Stomach smooth muscle (tissue), 2 donors: ENCODE measurements around the gene PNRC1.

Experiments
- H3K27ac ChIP-seq: one replicate; pipeline ENCODE4 v1.7.0; 2013; ENCODE audit warnings: mild to moderate bottlenecking, low read length, inconsistent platforms
- H3K27me3 ChIP-seq, 2 donors: one replicate each; pipeline ENCODE4 v1.7.0; 2013; ENCODE audit warnings: low read length in 2 of 2; ENCODE audit not compliant: insufficient read depth in 2 of 2, control insufficient read depth in 1 of 2
- H3K36me3 ChIP-seq, 2 donors: one replicate each; pipeline ENCODE4 v1.7.0; 2013; ENCODE audit warnings: low read length in 2 of 2; ENCODE audit not compliant: control insufficient read depth in 2 of 2, insufficient read depth in 2 of 2
- H3K4me1 ChIP-seq: one replicate; pipeline ENCODE4 v1.7.0; 2013; ENCODE audit warnings: low read length; ENCODE audit not compliant: control insufficient read depth, insufficient read depth
- H3K4me3 ChIP-seq, 2 donors: one replicate each; pipeline ENCODE4 v1.7.0; 2013; ENCODE audit warnings: low read length in 2 of 2
- H3K9ac ChIP-seq, 2 donors: one replicate each; pipeline ENCODE4 v1.7.0; 2013; ENCODE audit warnings: low read length in 2 of 2, mild to moderate bottlenecking in 1 of 2
- H3K9me3 ChIP-seq, 2 donors: one replicate each; pipeline ENCODE4 v1.7.0; 2013; ENCODE audit warnings: low read length in 2 of 2; ENCODE audit not compliant: control insufficient read depth in 2 of 2
- donor health status: healthy.
- donor health status: Pancreatic carcinoma.

The PNRC1 gene

GRCh38 chr6:89073840-89074239 is 6.7 kb upstream of the PNRC1 start:
- H3K27me3 ChIP-seq, result no peaks in the 10 kb centered on the region
- H3K9me3 ChIP-seq, result no peaks in the 10 kb centered on the region
- peaks cover 6% of the 10 kb centered on the region for H3K4me1 ChIP-seq
- H3K27ac ChIP-seq, result no peak overlapping the region
- no peaks in the 10 kb centered on the region for H3K36me3 ChIP-seq
- H3K4me3 ChIP-seq, result no peak overlapping the region
- no peak overlapping the region for H3K9ac ChIP-seq

DNA sequence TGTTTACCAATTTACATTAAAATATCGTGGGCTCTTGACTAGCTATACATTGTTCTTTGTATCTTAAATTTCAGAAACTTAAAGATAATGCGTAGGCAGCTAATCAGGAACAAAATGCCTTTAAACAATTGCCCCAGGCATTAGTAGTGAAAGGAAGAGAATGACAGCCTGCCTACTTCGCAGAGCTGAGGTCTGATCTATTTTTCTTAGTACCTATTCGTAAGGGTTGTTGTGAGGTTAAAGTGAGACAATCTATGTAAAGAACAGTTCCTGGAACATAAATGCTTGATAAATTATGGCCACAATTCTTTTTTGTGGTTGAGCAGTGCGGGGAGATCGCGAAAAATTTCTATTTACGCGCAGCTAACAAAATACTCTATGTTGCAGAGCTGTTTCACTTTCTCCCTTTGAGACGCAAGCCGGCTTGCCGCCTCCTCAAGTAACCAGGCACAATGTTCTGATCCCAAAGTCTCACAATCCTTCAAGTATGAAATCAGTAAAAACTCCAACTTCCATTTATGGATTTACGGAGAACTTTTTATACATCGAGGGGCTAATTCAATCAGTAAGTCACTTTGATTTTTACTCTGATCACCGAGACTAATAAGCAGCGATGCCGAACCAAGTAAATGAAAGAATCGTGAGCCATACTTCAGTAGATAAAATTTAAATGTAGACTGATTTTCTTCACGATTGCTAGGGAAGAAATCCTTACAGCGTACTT is 878 bp upstream of the PNRC1 start:
- Histone ChIP-seq H3K4me3 (peak overlapping the region; percentile 95 to 96), H3K27me3 (no peaks in the 10 kb centered on the region), H3K9me3 (no peaks in the 10 kb centered on the region), H3K4me1 (peaks cover 5% of the 10 kb centered on the region), H3K9ac (peak overlapping the region; percentile 99 to 100), H3K36me3 (peaks cover under 1 to 16% of the 10 kb centered on the region in 2 donors), H3K27ac (peak overlapping the region; percentile 100)

GRCh38 chr6:89081129-89081422 is 525 bp downstream of the PNRC1 start:
- Histone ChIP-seq H3K9me3 (no peaks in the 10 kb centered on the region), H3K27me3 (no peaks in the 10 kb centered on the region), H3K4me1 (peaks cover 5% of the 10 kb centered on the region), H3K4me3 (peak overlapping the region; percentile 95 to 96), H3K9ac (peak overlapping the region; percentile 99 to 100), H3K27ac (peak overlapping the region; percentile 100), H3K36me3 (peaks cover 11 to 29% of the 10 kb centered on the region in 2 donors)

DNA sequence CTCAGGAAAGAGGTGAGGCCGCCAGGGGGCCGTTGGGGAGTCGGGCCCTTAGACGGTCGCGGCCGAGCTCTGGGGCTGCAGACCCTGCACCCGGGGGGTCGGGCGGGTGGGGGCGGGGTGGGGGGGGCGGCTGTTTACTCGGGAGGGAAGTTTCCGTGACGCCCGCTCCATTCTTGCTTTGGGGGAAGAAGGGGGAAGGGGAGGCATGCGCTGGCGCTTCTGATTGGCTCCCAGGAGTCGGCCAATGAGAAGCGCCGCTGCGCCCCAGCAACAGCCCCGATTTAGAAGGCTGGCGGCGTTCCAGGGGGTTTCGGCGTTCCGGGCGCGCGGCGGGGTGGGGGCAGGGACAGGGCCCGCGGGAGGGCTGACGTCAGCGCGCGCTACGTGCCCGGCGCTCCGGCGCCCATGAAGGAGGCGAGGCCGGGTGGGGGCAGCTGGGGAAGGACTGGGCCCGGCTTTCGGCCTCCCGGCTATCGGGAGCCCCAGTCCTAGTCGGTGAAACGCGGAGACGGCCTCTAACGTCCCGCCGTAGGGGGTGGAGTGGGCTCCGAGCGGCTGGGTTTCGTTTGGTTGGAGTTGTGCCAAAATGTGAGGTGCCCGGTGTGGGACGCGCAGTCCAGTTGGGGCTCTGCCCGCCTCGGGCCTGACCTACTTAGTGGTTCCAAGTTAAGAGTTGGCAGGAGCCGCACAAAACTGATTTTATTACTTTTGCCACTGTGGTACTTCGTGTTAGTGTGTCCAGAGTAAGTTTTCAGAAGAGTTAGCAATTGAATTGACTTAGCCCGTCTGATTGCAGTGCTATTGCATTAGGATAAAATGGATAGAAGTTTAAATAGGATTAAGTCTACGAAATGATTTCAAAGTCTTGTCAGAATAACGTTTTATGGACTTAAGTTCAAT is 1.1 kb downstream of the PNRC1 start:
- H3K9ac ChIP-seq, result peak overlapping the region; percentile 99 to 100
- H3K27me3 ChIP-seq, result no peaks in the 10 kb centered on the region
- H3K9me3 ChIP-seq, result no peaks in the 10 kb centered on the region
- H3K4me1 ChIP-seq, result peaks cover 5% of the 10 kb centered on the region
- H3K36me3 ChIP-seq, result peaks cover 11 to 29% of the 10 kb centered on the region in 2 donors
- H3K4me3 ChIP-seq, result peak overlapping the region; percentile 95 to 96
- H3K27ac ChIP-seq, result peak overlapping the region; percentile 100

DNA sequence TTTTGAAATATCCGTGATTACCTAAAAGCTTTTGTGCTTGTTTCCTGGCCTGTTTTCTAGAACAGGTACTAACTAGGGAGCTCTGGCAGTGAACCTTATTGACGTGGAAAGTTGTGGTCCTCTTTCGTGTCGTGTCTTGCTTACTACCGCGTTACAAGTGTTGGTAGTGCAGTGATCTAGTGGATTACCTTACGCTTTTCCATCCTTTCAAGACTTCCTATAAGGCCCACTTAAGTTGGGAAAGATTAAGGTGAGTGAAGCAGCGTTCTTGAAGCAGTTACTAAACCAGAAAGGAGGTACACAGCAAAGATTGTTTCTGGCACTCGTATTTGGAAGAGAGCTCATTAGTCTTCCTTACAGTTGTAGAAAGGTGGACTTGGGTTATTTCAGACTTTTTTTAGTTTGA is 1.9 kb downstream of the PNRC1 start:
- Histone ChIP-seq H3K9ac (peak overlapping the region; percentile 84 to 97), H3K27ac (peak overlapping the region; percentile 90), H3K4me3 (peak overlapping the region; percentile 75 to 96), H3K27me3 (no peaks in the 10 kb centered on the region), H3K36me3 (peaks cover 11 to 29% of the 10 kb centered on the region in 2 donors), H3K4me1 (peaks cover 5% of the 10 kb centered on the region), H3K9me3 (no peaks in the 10 kb centered on the region)

DNA sequence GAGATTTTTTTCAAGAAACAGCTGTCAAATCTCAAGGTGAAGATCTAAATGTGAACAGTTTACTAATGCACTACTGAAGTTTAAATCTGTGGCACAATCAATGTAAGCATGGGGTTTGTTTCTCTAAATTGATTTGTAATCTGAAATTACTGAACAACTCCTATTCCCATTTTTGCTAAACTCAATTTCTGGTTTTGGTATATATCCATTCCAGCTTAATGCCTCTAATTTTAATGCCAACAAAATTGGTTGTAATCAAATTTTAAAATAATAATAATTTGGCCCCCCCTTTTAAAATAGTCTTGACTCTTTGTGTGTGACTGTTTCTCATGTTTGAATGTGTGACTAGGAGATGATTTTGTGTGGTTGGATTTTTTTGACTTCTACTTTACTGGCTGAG is 4.0 kb downstream of the PNRC1 start:
- H3K4me1 ChIP-seq, result peaks cover 5% of the 10 kb centered on the region
- H3K36me3 ChIP-seq, result peaks cover 11 to 29% of the 10 kb centered on the region in 2 donors
- peak overlapping the region; percentile 23 to 75 for H3K4me3 ChIP-seq
- no peak overlapping the region for H3K27ac ChIP-seq
- no peaks in the 10 kb centered on the region for H3K27me3 ChIP-seq
- H3K9ac ChIP-seq, result no peak overlapping the region
- H3K9me3 ChIP-seq, result no peaks in the 10 kb centered on the region

- Histone ChIP-seq H3K9ac (no peak overlapping the region), H3K27me3 (no peaks in the 10 kb centered on the region), H3K4me1 (peaks cover 5% of the 10 kb centered on the region), H3K36me3 (peaks cover 11 to 29% of the 10 kb centered on the region in 2 donors), H3K4me3 (peak overlapping the region in 1 of 2 donors; percentile 23), H3K27ac (no peak overlapping the region), H3K9me3 (no peaks in the 10 kb centered on the region)
Measured at GRCh38 chr6:89084954-89085353, 4.4 kb downstream of the PNRC1 start.

GRCh38 chr6:89085409-89086205 is 5.1 kb downstream of the PNRC1 start:
- H3K27ac ChIP-seq, result no peak overlapping the region
- H3K9ac ChIP-seq, result no peak overlapping the region
- H3K4me1 ChIP-seq, result peaks cover 5% of the 10 kb centered on the region
- no peaks in the 10 kb centered on the region for H3K27me3 ChIP-seq
- no peaks in the 10 kb centered on the region for H3K9me3 ChIP-seq
- peaks cover 11 to 29% of the 10 kb centered on the region in 2 donors for H3K36me3 ChIP-seq
- H3K4me3 ChIP-seq, result no peak overlapping the region

- H3K9me3 ChIP-seq, result no peaks in the 10 kb centered on the region
- H3K4me3 ChIP-seq, result no peak overlapping the region
- no peak overlapping the region for H3K9ac ChIP-seq
- H3K4me1 ChIP-seq, result peaks cover 5% of the 10 kb centered on the region
- no peaks in the 10 kb centered on the region for H3K27me3 ChIP-seq
- no peak overlapping the region for H3K27ac ChIP-seq
- H3K36me3 ChIP-seq, result peaks cover 11 to 25% of the 10 kb centered on the region in 2 donors
Measured at GRCh38 chr6:89087881-89088280, 7.3 kb downstream of the PNRC1 start.

DNA sequence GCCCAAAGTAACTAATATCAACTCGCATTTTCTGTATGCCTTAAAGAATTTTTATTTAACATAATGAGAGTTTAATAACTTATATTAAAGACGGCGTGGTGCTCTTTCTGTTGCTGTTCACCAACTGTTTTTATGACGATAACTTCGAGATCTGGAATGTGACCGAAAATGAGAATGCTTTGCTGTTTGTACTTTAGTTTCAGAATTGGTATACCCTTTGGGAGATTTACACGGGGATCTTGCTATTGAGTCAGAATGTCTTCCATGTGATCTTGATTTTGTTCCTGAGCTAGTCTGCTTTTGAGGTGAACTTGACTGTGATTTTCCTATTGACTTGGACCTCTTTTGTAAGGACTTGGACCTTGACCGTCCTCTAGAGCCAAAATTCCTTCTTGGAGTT is 17.9 kb downstream of the PNRC1 start:
- no peak overlapping the region for H3K27ac ChIP-seq
- no peaks in the 10 kb centered on the region for H3K4me1 ChIP-seq
- no peaks in the 10 kb centered on the region for H3K27me3 ChIP-seq
- no peak overlapping the region for H3K9ac ChIP-seq
- no peaks in the 10 kb centered on the region for H3K36me3 ChIP-seq
- no peaks in the 10 kb centered on the region for H3K9me3 ChIP-seq
- no peak overlapping the region for H3K4me3 ChIP-seq
